T-cell (primary cell): ENCODE results near the gene PLAGL1. TPM values are rescaled to one million over a fixed set of nuclear protein-coding genes. Genes with fewer than 3 reads are reported as not detected.

Source experiments
- ATAC-seq, 4 experiments: fragments of 200-7000 bp in 3 of 4; fragments of 150-1000 bp in 1 of 4; cut with Tn5 transposase; replicated peaks in 1 of 4; 1 replicate in 3 of 4; 2 replicates in 1 of 4; pipeline ENCODE4 v1.10.0; 2021; ENCODE audit warnings: moderate library complexity in 3 of 4, mild to moderate bottlenecking in 2 of 4, moderate number of reproducible peaks in 1 of 4
- CTCF ChIA-PET, 2 donors: fragments of 300-600 bp; sonication (Branson Sonifier 250); formaldehyde crosslinking; loops; one replicate each; lab custom pipeline; 2022; ENCODE audit warnings: antibody characterized with exemption in 2 of 2; lab: Charles Lee
- POLR2A ChIA-PET, 2 donors: fragments of 300-600 bp; sonication (Branson Sonifier 250); formaldehyde crosslinking; loops; one replicate each; lab custom pipeline; 2022; ENCODE audit warnings: antibody characterized with exemption in 2 of 2; lab: Charles Lee
- DNase-seq, 35 experiments: peaks; one replicate each; pipeline versions ENCODE4 v3.0.0 to v3.0.0-alpha.2; 2013 to 2023
- H3K27ac ChIP-seq: one replicate; pipeline ENCODE4 v1.5.1; 2013; ENCODE audit warnings: low read length
- H3K27me3 ChIP-seq, 2 experiments: replicated peaks in 1 of 2; 1 replicate in 1 of 2; 2 replicates in 1 of 2; pipeline versions ENCODE4 v1.6.1 to v1.7.0; 2013; ENCODE audit warnings: low read length in 1 of 2, mixed read lengths in 1 of 2; ENCODE audit not compliant: control insufficient read depth in 2 of 2, insufficient read depth in 2 of 2; ENCODE audit errors: extremely low read depth in 1 of 2
- H3K36me3 ChIP-seq, 2 donors: 1 replicate in 1 of 2; 2 replicates in 1 of 2; pipeline versions ENCODE4 v1.6.1 to v1.7.0; 2013; ENCODE audit warnings: low read length in 1 of 2; ENCODE audit not compliant: control insufficient read depth in 2 of 2, insufficient read depth in 1 of 2; ENCODE audit errors: extremely low read depth in 1 of 2
- H3K4me1 ChIP-seq, 2 experiments: 1 replicate in 1 of 2; 2 replicates in 1 of 2; pipeline versions ENCODE4 v1.6.1 to v1.7.0; 2013; ENCODE audit warnings: low read length in 2 of 2, mixed read lengths in 1 of 2; ENCODE audit not compliant: insufficient read depth in 2 of 2, control insufficient read depth in 1 of 2; ENCODE audit errors: extremely low read depth in 1 of 2
- H3K4me3 ChIP-seq, 2 donors: 1 replicate in 1 of 2; 2 replicates in 1 of 2; pipeline versions ENCODE4 v1.5.1 to v1.7.0; 2013; ENCODE audit warnings: mild to moderate bottlenecking in 2 of 2, low read length in 1 of 2, moderate library complexity in 1 of 2; ENCODE audit not compliant: control insufficient read depth in 1 of 2; ENCODE audit errors: extremely low read depth in 1 of 2
- H3K9me3 ChIP-seq: 2 replicates; pipeline ENCODE4 v1.7.0; 2013
- H3K27ac Mint-ChIP-seq, 2 donors: one replicate each; pipeline ENCODE4 v1.8.0; 2020 to 2021; ENCODE audit warnings: mild to moderate bottlenecking in 2 of 2, mixed read lengths in 2 of 2
- H3K27me3 Mint-ChIP-seq, 2 donors: one replicate each; pipeline ENCODE4 v1.8.0; 2021 to 2022; ENCODE audit warnings: mixed read lengths in 2 of 2
- H3K36me3 Mint-ChIP-seq: one replicate; pipeline ENCODE4 v1.8.0; 2021; ENCODE audit warnings: mixed read lengths
- H3K4me1 Mint-ChIP-seq, 3 donors: one replicate each; pipeline ENCODE4 v1.8.0; 2020 to 2022; ENCODE audit warnings: mixed read lengths in 3 of 3, mild to moderate bottlenecking in 1 of 3
- H3K4me3 Mint-ChIP-seq, 3 donors: one replicate each; pipeline ENCODE4 v1.8.0; 2020 to 2022; ENCODE audit warnings: mild to moderate bottlenecking in 3 of 3, mixed read lengths in 3 of 3, moderate library complexity in 3 of 3
- H3K9me3 Mint-ChIP-seq, 3 donors: one replicate each; pipeline ENCODE4 v1.8.0; 2020 to 2022; ENCODE audit warnings: mixed read lengths in 3 of 3
- WGBS: methylation state at CpG from one replicate; pipeline ENCODE4 v1.1.5; 2013; ENCODE audit warnings: missing lambda C conversion rate; ENCODE audit not compliant: insufficient coverage; 5-methylcytosine and 5-hydroxymethylcytosine counted together
- total RNA-seq, 35 experiments: library from RNA in 6 of 35; stranded (reverse) in 6 of 35; fragments of 120-200 nt in 1 of 35; gene quantifications; one replicate each; pipeline versions ENCODE4 v1.2.1 to v1.2.4 and lab custom pipeline; 2013 to 2026

Gene PLAGL1
- total RNA-seq, 5 donors from 2014 or later (not counting 1 experiment from before 2014, with no cell fraction given), result 3.4 to 5.7 (median 4.8) TPM

GRCh38 chr6:144033816-144034735 lies 26.0 kb upstream of the PLAGL1 start:
- Mint-ChIP-seq H3K36me3 (peaks cover 8% of the 10 kb centered on the region), H3K27me3 (peaks cover 0 to 3% of the 10 kb centered on the region in 2 donors), H3K9me3 (peaks cover 5 to 10% (median 5%) of the 10 kb centered on the region in 3 donors), H3K4me3 (no peak overlapping the region), H3K27ac (no peak overlapping the region), H3K4me1 (peaks cover 13 to 15% (median 14%) of the 10 kb centered on the region in 3 donors)
- ChIA-PET POLR2A (no interaction called here), CTCF (no interaction called here)
- Histone ChIP-seq H3K36me3 (no peaks in the 10 kb centered on the region), H3K4me3 (no peak overlapping the region), H3K27ac (no peak overlapping the region), H3K4me1 (peaks cover 0 to 8% of the 10 kb centered on the region in 2 experiments), H3K9me3 (no peaks in the 10 kb centered on the region), H3K27me3 (no peaks in the 10 kb centered on the region)
- 83% methylated on average over 1 of the region's 4 CpGs for WGBS
- ATAC-seq (no peak), DNase-seq (no peak)

DNA sequence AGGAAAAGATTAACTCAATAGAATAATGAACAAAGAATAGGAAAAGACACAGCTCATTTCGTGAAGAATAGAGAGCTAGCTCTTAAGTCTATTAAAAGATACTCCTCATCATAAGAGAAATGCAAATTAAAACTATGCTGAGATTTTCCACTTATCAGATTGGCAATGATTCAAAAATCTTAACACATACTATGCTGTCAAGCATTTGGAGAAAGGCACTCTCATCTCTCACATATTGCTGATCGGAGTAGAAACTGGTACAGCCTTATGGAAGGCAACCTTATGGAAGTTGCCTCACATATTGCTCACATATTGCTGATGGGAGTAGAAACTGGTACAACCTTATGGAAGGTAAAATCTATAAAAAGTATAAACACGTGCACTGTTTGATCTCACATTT lies 21.4 kb upstream of the PLAGL1 start:
- H3K36me3 ChIP-seq, result no peaks in the 10 kb centered on the region
- no peak overlapping the region for H3K27ac ChIP-seq
- no peak for DNase-seq
- POLR2A ChIA-PET, result interaction anchor here in 1 of 2 donors (0.9 kb wide), 1 partner anchor 496 kb away, joined by 3 read pairs; no protein-coding TSS in a partner anchor
- CTCF ChIA-PET, result interaction anchor here in 1 of 2 donors (1.1 kb wide), 1 partner anchor 89 kb away, joined by 3 read pairs; no protein-coding TSS in a partner anchor
- H3K27me3 ChIP-seq, result no peaks in the 10 kb centered on the region
- Mint-ChIP-seq H3K4me1 (no peaks in the 10 kb centered on the region), H3K36me3 (peaks cover 8% of the 10 kb centered on the region), H3K27me3 (peaks cover 0 to 3% of the 10 kb centered on the region in 2 donors), H3K9me3 (peaks cover 5 to 10% (median 5%) of the 10 kb centered on the region in 3 donors), H3K4me3 (no peak overlapping the region), H3K27ac (no peak overlapping the region)
- H3K9me3 ChIP-seq, result no peaks in the 10 kb centered on the region
- no peak for ATAC-seq
- no CpG with 5 or more reads among the region's 3 CpGs for WGBS
- H3K4me1 ChIP-seq, result no peaks in the 10 kb centered on the region
- H3K4me3 ChIP-seq, result no peak overlapping the region

DNA sequence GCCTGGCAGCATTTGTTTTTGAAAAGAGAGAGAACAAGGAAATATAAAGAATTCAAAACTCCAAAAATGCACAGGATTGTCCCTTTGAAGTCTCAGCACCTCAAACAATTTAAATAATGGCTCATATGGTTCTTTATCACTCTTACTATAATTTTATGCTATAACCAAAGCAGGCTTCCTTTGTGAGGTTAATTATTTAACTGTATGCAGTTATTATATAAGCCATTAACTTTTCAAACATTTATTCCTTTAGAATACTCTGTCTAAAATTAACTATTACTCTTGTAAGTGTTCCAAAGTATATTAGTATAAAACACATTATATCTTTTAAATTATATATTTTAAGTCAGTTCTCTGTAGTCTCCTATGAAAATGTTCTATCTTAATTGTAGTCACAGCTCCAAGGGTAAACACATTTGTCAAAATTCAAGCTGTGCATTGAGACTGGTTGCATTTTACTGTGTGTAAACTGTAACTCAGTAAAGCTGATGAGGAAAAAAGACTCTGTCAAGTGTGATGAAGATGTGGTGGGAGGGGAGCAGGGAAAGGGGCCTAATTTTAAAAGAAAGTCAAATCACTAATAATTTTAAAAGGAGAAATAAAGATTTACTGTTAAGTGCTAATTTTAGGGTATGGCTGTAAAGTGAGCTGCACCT lies 20.0 kb upstream of the PLAGL1 start:
- CTCF ChIA-PET, result interaction anchor here in 1 of 2 donors (1.0 kb wide), 1 partner anchor 10 kb away, joined by 4 read pairs; no protein-coding TSS in a partner anchor
- Mint-ChIP-seq H3K36me3 (peaks cover 2% of the 10 kb centered on the region), H3K4me3 (no peak overlapping the region), H3K27ac (no peak overlapping the region), H3K27me3 (no peaks in the 10 kb centered on the region), H3K9me3 (peaks cover 2 to 3% (median 3%) of the 10 kb centered on the region in 3 donors), H3K4me1 (no peaks in the 10 kb centered on the region)
- DNase-seq (no peak), ATAC-seq (no peak)
- POLR2A ChIA-PET, result interaction anchor here in 1 of 2 donors (0.8 kb wide), 1 partner anchor 428 kb away, joined by 4 read pairs; no protein-coding TSS in a partner anchor
- Histone ChIP-seq H3K4me3 (no peak overlapping the region), H3K9me3 (no peaks in the 10 kb centered on the region), H3K36me3 (no peaks in the 10 kb centered on the region), H3K4me1 (no peaks in the 10 kb centered on the region), H3K27me3 (no peaks in the 10 kb centered on the region), H3K27ac (no peak overlapping the region)

DNA sequence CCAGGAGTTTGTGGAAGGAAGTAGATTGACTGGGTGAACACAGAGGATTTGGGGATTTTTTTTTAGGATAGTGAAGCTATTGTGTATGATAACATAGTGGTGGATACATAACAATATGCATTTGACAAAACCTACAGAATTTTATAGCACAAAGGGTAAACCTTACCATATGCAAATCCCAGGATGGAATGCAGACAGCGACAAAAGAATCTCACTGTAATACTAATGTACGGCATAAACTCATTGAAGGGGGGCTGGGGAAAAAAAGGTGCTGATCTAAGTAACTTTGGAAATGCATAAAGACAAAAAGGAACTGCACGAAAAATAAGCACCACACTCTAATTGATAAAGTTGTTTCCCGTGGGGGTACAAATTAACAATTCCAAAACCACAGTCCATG lies 15.2 kb upstream of the PLAGL1 start:
- Mint-ChIP-seq H3K27ac (no peak overlapping the region), H3K4me3 (no peak overlapping the region), H3K4me1 (no peaks in the 10 kb centered on the region), H3K36me3 (no peaks in the 10 kb centered on the region), H3K9me3 (no peaks in the 10 kb centered on the region), H3K27me3 (no peaks in the 10 kb centered on the region)
- no peak overlapping the region for H3K4me3 ChIP-seq
- no peaks in the 10 kb centered on the region for H3K4me1 ChIP-seq
- H3K36me3 ChIP-seq, result no peaks in the 10 kb centered on the region
- ATAC-seq (no peak), DNase-seq (no peak)
- H3K27me3 ChIP-seq, result no peaks in the 10 kb centered on the region
- CTCF ChIA-PET, result interaction anchor here (0.7 to 0.9 kb wide), 2 partner anchors 447 to 1616 kb away, joined by 3 read pairs; no protein-coding TSS in a partner anchor
- no peaks in the 10 kb centered on the region for H3K9me3 ChIP-seq
- POLR2A ChIA-PET, result interaction anchor here in 1 of 2 donors (0.6 kb wide), 1 partner anchor 213 kb away, joined by 3 read pairs; no protein-coding TSS in a partner anchor
- no CpG with 5 or more reads among the region's 4 CpGs for WGBS
- H3K27ac ChIP-seq, result no peak overlapping the region

DNA sequence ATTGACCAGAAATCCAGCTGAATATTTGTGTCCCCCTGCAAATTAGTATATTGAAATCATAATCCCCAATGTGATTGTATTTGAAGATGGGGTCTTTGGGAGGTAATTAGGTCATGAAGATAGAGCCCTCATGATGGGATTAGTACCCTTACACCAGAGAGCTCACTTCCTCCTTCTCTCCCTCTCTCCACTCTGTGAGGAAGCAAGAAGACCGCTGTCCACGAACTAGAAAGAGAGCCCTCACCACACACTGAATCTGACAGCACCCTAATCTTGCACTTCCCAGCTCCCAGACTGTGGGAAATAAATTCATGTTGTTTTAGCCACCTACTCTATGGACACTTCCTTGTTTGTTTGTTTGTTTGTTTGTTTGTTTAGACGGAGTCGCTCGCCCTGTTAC lies 11.9 kb upstream of the PLAGL1 start:
- H3K36me3 Mint-ChIP-seq, result no peaks in the 10 kb centered on the region
- no peaks in the 10 kb centered on the region for H3K27me3 Mint-ChIP-seq
- Histone ChIP-seq H3K27me3 (no peaks in the 10 kb centered on the region), H3K36me3 (no peaks in the 10 kb centered on the region), H3K4me3 (no peak overlapping the region), H3K27ac (no peak overlapping the region), H3K4me1 (no peaks in the 10 kb centered on the region), H3K9me3 (no peaks in the 10 kb centered on the region)
- no peaks in the 10 kb centered on the region for H3K9me3 Mint-ChIP-seq
- H3K4me1 Mint-ChIP-seq, result no peaks in the 10 kb centered on the region
- no peak for ATAC-seq
- WGBS, result 100% methylated on average over 2 of the region's 5 CpGs
- no peak for DNase-seq
- no peak overlapping the region for H3K27ac Mint-ChIP-seq
- no peak overlapping the region for H3K4me3 Mint-ChIP-seq
- ChIA-PET CTCF (interaction anchor here (0.6 to 1.2 kb wide), 5 partner anchors 345 to 729 kb away, joined by 3 to 6 read pairs (median 3); no protein-coding TSS in a partner anchor), POLR2A (interaction anchor here in 1 of 2 donors (0.6 kb wide), 1 partner anchor 69 kb away, joined by 4 read pairs; no protein-coding TSS in a partner anchor)
